ENCODE measurements around the gene PILRA. TPM values are rescaled to one million over a fixed set of nuclear protein-coding genes. Genes with fewer than 3 reads are reported as not detected.

Gene PILRA
- total and polyA plus RNA-seq, 2 of the 13 experiments (the other 11 are each of a cell fraction or from before 2014, with no cell fraction given) = 0.13 to 1.3 TPM

DNA sequence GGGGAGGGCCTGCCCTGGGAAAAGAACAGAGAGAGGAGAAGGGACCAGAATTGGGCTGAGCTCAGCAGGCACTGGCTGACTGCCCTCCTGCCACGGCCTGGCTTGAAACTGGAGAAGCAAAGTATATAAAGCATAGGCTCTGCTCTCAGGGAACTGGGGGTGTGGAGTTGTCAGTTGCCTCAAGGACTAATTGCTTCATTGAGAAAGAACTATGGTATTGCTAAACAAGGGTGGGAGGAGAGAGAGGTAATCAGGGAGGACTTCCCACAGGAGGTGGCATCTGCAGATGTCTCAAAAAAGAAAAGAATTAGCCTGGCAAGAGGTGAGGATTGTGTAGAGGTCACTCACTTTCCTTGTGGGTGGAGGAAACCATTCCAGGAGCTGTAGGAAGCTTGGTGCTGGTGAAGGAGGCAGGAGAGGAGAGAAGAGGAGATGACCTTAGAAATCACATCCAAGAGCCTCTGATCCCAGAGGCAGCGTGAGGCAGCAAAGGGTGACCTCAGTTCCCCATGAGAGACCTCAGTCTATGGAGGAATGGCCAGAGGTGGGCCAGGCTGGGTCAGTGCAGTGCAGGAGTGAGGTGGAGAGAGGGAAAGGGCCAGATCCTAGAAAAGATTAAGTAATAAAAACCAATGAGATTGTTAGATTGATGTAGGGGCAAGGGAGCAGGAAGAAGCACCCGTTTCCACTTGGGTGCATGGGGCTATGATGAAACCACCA is 13.0 kb upstream of the PILRA start:
- FAIRE-seq (no peak), ATAC-seq (no peak), DNase-seq (ENCODE audit: low spot score) (no peak)
- Histone ChIP-seq H3K9ac (ENCODE audit: insufficient read depth, low read depth, low read length) (no peak overlapping the region), H2AFZ (ENCODE audit: low read length) (no peak overlapping the region), H3K4me2 (ENCODE audit: low read depth, low read length) (no peak overlapping the region), H3K4me3 (replicated peaks in 1 of 3; ENCODE audit: insufficient read depth in 1 of 3, low read depth in 2 of 3, low read length in 3 of 3) (no peak overlapping the region), H3K79me2 (ENCODE audit: insufficient read depth, low read length) (no peaks in the 10 kb centered on the region), H3K27ac (ENCODE audit: extremely low read length, insufficient read depth, low read length) (no peak overlapping the region), H3K27me3 (ENCODE audit: control insufficient read depth in 1 of 2, insufficient read depth in 2 of 2, low read length in 2 of 2) (no peaks in the 10 kb centered on the region), H3K36me3 (replicated peaks in 1 of 2; ENCODE audit: control insufficient read depth in 1 of 2, insufficient read depth in 2 of 2, low read length in 2 of 2) (peaks cover 25 to 61% of the 10 kb centered on the region in 2 experiments), H4K20me1 (ENCODE audit: insufficient read depth, low read length) (no peaks in the 10 kb centered on the region), H3K9me3 (ENCODE audit: low read length) (no peaks in the 10 kb centered on the region), H3K4me1 (ENCODE audit: insufficient read depth, low read length) (no peaks in the 10 kb centered on the region)
- 0 out of 2 replicates have a peak, but pooled peaks have one; percentile 8 for TF ChIP-seq RBFOX2 (IDR thresholded peaks at IDR 0.05; ENCODE audit: low read depth, low read length)
- TF ChIP-seq ZFP36 (IDR thresholded peaks at IDR 0.05; ENCODE audit: borderline replicate concordance, low read depth, low read length, partially characterized antibody) = peak; percentile 85
- no peak for TF ChIP-seq TBX2 (CRISPR knock-in tag; IDR thresholded peaks at IDR 0.05; ENCODE audit: borderline replicate concordance)
- peak; percentile 23; the same call in 1 of the 2 replicates for TF ChIP-seq POLR2G (IDR thresholded peaks at IDR 0.05; ENCODE audit: low read depth, low read length)
- ChIA-PET POLR2A (no interaction called here), CTCF (ENCODE audit: low intra/inter-chr PET ratio, low total read pairs) (no interaction called here)
- in situ Hi-C loops (cut with HindIII; ENCODE audit: extremely low pct_ligation_motif_present, low pct_unique_long_range_greater_than_20kb) = no loop called here
- WGBS (ENCODE audit: low lambda C conversion rate) = 95% methylated on average over 3 of the region's 3 CpGs
- intact Hi-C loops (cut with micrococcal nuclease; ENCODE audit: unreplicated experiment) = no loop called here
- BruUV-seq (replicated peaks) = no TSS peak

GRCh38 chr7:100363098-100363497 is 10.2 kb upstream of the PILRA start:
- POLR2A ChIA-PET = no interaction called here
- H3K9ac ChIP-seq (ENCODE audit: insufficient read depth, low read depth, low read length) = no peak overlapping the region
- no peaks in the 10 kb centered on the region for H3K79me2 ChIP-seq (ENCODE audit: insufficient read depth, low read length)
- H3K4me2 ChIP-seq (ENCODE audit: low read depth, low read length) = no peak overlapping the region
- in situ Hi-C loops (cut with HindIII; ENCODE audit: extremely low pct_ligation_motif_present, low pct_unique_long_range_greater_than_20kb) (no loop called here), intact Hi-C loops (cut with micrococcal nuclease; ENCODE audit: unreplicated experiment) (no loop called here)
- CTCF ChIA-PET (ENCODE audit: low intra/inter-chr PET ratio, low total read pairs) = no interaction called here
- no peaks in the 10 kb centered on the region for H3K9me3 ChIP-seq (ENCODE audit: low read length)
- H3K36me3 ChIP-seq (replicated peaks in 1 of 2; ENCODE audit: control insufficient read depth in 1 of 2, insufficient read depth in 2 of 2, low read length in 2 of 2) = peaks cover 21 to 40% of the 10 kb centered on the region in 2 experiments
- TF ChIP-seq EHMT2 (IDR thresholded peaks at IDR 0.05; ENCODE audit: borderline replicate concordance, low read depth, low read length) (no peak), CREB3 (CRISPR knock-in tag; IDR thresholded peaks at IDR 0.05) (no peak), HNF4A (CRISPR knock-in tag; IDR thresholded peaks at IDR 0.05) (no peak), CC2D1A (CRISPR knock-in tag; IDR thresholded peaks at IDR 0.05) (no peak), ZSCAN22 (CRISPR knock-in tag; IDR thresholded peaks at IDR 0.05) (no peak), THYN1 (CRISPR knock-in tag; IDR thresholded peaks at IDR 0.05; ENCODE audit: borderline replicate concordance, low read depth) (no peak), HBP1 (CRISPR knock-in tag; IDR thresholded peaks at IDR 0.05; ENCODE audit: low read depth) (no peak)
- H3K27me3 ChIP-seq (ENCODE audit: control insufficient read depth in 1 of 2, insufficient read depth in 2 of 2, low read length in 2 of 2) = no peaks in the 10 kb centered on the region
- no peak for ATAC-seq
- DNase-seq (ENCODE audit: low spot score) = no peak
- FAIRE-seq = no peak
- no peak overlapping the region for H3K4me3 ChIP-seq (replicated peaks in 1 of 3; ENCODE audit: insufficient read depth in 1 of 3, low read depth in 2 of 3, low read length in 3 of 3)
- H4K20me1 ChIP-seq (ENCODE audit: insufficient read depth, low read length) = no peaks in the 10 kb centered on the region
- no peaks in the 10 kb centered on the region for H3K4me1 ChIP-seq (ENCODE audit: insufficient read depth, low read length)
- no peak overlapping the region for H3K27ac ChIP-seq (ENCODE audit: extremely low read length, insufficient read depth, low read length)
- no peak overlapping the region for H2AFZ ChIP-seq (ENCODE audit: low read length)
- TSS peak; percentile 22 for BruUV-seq (replicated peaks)

Measured in HepG2 (cell line).